ENCODE data around the gene NLRP5.

- no peak for TF ChIP-seq EZH2 (IDR thresholded peaks at IDR 0.05; ENCODE audit: low read length, missing control alignments)
- TF ChIP-seq CTCF (conservative IDR thresholded peaks at IDR 0.05 in 1 of 2, IDR thresholded peaks at IDR 0.05 in 1 of 2; ENCODE audit: low read depth in 1 of 2, low read length in 2 of 2) = no peak
These were observed 4.3 kb downstream of the NLRP5 start for GRCh38 chr19:55990831-55991230.

Data from fibroblast of lung (primary cell).